Skin epidermis (tissue), 12 donors: ENCODE data around the gene CTIF.
A peak's percentile ranks its signal among the peaks of the same experiment; 100 is the strongest.

Experiments
- H3K27ac ChIP-seq, 21 experiments: fragments of 200-600 bp; sonication (generic) in 11 of 21; one replicate each; pipeline ENCODE4 v1.5.0; 2020; ENCODE audit warnings: mild to moderate bottlenecking in 3 of 21, inconsistent platforms in 2 of 21, moderate library complexity in 2 of 21
- H3K4me3 ChIP-seq, 7 experiments: fragments of 200-600 bp; sonication (generic) in 2 of 7; one replicate each; pipeline ENCODE4 v1.5.0; 2020; ENCODE audit warnings: inconsistent platforms in 2 of 7, mild to moderate bottlenecking in 2 of 7, moderate library complexity in 1 of 7

The CTIF gene

DNA sequence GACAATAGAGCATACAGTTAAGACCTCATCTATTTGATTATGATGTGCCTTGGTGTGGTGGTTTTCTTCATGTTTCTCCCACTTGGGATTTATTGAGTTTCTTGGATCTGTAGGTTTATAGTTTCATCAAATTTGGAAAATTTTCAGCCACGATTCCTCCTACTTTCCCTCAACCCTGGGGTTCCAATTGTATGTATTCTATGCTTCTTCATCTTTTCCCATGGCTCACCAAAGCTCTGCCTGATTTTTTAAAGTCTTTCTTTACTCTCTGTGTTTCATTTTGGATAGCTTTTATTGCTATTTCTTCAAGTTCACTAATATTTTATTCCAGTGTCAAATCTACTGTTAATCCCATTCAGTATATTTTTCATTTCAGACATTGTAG is 132.7 kb downstream of the CTIF start:
- Histone ChIP-seq H3K4me3 (no peak overlapping the region), H3K27ac (no peak overlapping the region)

DNA sequence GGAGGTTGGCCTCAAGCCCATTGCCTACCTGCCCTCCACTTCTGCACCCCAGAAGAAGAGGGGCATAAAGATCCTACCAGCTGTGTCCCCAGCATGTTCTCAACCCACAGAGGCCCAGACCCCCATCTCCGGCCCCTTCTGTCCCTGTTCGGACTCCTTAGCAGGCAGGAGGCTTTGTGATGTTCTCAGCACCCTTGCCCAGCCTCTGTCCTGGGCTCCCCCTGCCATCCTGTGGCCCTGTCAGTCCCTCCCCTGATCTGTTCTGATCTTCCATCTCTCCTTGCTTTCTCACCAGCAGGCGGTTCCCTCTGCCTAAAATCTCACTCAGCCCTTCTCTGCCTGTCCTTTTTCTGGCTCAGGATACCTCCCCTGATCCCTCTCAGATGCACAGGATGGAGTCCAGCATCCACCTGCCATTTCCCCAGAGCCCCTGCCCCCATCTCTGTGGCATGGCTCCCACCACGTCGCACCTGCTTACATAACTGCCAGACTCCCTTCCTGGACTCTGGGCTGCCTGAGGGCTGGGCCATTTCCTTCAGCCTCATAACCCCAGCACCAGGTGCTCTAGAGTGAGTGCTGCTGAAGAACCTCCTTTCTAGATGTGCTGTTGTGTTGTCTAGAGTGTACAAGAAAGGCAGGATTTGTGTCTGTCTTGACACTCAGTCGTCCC is 134.0 kb downstream of the CTIF start:
- H3K27ac ChIP-seq: no peak overlapping the region

DNA sequence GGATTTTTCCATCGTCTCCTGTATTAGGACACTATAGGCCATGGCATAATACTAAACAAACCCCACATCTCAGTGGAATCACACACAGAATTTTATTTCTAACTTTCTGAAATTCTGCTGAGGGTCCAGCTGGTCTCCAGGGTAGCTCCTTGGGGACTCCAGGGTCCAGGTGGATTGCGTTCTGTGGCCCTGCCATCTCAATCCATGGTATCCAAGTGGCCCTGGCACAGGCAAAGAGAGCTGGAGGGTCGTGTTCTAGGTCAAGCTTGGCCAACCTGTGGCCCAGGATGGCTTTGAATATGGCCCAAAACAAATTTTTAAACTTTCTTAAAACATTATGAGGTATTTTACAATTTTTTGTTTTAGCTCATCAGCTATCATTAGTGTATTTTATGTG is 134.6 kb downstream of the CTIF start:
- H3K27ac ChIP-seq: no peak overlapping the region

More for the DNA sequence above, 134.0 kb downstream of the CTIF start:
- no peak overlapping the region for H3K4me3 ChIP-seq

DNA sequence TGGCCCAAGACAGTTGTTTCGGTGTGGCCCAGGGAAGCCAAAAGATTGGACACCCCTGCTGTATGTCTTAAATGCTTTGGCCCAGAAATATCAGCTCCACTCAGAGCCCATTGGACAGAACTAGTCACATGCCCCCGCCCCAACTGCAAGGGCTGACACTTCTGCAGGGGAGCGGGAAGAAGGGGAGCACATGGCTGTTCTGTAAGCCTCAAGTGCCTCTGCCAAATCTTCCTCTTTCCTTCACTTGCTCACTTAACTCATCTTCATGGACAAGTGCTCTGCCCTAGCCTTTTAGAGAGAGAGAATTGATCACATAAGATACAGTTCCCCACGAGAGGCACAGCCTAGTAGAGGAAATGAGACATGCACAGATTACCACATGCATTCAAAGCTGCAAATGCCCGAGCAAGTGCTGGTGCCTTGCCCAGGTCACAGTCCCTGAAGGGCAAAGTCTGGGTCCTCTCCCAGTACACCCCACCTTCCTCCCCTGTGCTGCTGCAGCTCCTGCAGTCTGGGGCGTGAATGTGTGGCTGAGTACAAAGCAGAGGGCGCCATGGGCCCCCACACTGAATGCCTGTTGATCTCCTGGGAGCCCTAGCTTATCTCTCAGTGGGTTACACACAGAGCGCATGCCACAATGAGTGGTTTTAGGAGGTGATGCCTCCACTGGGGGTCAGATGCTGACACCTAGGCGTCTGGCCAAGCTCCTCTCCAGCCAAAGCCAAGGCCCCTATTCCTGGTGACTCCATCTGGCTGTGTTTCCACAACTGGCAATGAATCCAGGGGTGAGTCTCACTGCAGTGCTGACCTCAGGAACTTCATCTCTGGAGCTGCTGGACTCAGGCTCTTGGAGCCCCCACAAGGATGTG is 135.3 kb downstream of the CTIF start:
- Histone ChIP-seq H3K27ac (no peak overlapping the region), H3K4me3 (no peak overlapping the region)

More for the DNA sequence above, 134.6 kb downstream of the CTIF start:
- H3K4me3 ChIP-seq: no peak overlapping the region

GRCh38 chr18:48674758-48675351 is 136.0 kb downstream of the CTIF start:
- Histone ChIP-seq H3K27ac (no peak overlapping the region), H3K4me3 (no peak overlapping the region)

DNA sequence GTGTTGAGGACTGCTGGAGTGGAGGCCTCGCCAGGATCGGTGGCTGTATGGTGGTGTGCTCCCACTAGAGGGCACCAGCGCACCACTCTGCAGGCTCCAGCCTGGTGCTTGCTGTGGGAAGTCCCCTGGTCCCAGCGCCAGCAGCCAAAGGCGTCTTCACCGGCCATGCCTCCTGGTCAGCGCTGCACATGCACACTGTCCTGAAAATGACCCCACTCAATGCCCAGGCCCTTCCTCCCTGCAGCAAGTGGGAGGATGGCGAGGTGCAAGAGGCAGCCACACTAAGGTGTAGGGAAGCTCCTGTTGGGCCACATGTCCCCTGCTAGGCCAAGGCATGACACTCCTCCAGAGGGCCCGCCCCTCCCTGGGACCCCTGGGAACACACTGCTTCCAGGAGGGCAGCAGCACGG is 136.5 kb downstream of the CTIF start:
- no peak overlapping the region for H3K4me3 ChIP-seq
- no peak overlapping the region for H3K27ac ChIP-seq

DNA sequence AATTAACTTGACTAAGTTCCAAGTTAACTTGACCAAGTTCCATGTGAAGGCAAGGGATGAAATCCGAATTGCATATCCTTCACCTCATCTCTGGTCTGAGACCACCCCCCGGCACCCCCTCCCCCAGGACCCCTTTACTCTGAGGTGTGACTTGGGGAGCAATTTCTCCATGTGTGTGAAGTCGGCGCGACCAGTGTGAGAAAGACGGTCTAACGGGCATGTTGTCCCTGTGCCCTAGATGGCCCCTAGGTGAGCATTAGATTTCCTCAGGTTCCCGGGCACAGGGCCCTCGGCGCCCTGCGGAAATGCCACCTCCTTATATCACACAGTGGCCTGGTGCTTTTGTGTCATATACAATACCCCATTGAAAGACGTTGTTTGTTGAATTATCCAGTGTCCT is 137.1 kb downstream of the CTIF start:
- no peak overlapping the region for H3K4me3 ChIP-seq
- H3K27ac ChIP-seq: no peak overlapping the region

- Histone ChIP-seq H3K27ac (peak overlapping the region in 1 of 21 experiments; percentile 18), H3K4me3 (no peak overlapping the region)
Observed at GRCh38 chr18:48676346-48676745, 137.5 kb downstream of the CTIF start.

DNA sequence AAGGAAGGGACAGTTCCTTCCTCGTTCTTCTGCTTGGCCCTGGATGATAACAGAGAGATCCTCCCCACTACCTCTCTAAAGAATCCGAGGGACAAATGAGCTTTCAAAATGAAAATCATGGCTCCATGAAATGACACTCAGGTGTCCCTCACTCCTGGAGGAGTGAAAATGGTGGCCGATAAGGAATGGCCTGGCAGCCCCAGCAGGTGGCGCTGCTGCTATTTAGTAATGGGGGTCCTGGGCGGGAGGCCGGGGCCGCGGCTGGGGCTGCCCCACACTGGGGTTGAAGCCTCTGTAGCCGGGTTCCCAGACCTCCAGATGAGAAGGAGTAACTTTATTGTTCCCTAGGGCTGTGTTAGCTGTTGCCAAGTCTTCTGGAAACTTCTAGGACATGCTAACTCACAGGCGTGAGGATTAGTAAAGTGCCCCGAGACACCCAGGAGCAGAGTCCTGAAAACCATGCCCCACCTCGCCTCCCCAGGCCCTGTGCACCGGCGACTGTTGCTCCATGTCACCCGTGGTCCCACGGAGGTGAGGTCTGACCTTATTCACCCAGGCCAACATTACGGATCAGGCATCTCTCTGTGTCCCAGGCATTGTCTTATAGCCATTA is 138.0 kb downstream of the CTIF start:
- no peak overlapping the region for H3K27ac ChIP-seq
- no peak overlapping the region for H3K4me3 ChIP-seq

DNA sequence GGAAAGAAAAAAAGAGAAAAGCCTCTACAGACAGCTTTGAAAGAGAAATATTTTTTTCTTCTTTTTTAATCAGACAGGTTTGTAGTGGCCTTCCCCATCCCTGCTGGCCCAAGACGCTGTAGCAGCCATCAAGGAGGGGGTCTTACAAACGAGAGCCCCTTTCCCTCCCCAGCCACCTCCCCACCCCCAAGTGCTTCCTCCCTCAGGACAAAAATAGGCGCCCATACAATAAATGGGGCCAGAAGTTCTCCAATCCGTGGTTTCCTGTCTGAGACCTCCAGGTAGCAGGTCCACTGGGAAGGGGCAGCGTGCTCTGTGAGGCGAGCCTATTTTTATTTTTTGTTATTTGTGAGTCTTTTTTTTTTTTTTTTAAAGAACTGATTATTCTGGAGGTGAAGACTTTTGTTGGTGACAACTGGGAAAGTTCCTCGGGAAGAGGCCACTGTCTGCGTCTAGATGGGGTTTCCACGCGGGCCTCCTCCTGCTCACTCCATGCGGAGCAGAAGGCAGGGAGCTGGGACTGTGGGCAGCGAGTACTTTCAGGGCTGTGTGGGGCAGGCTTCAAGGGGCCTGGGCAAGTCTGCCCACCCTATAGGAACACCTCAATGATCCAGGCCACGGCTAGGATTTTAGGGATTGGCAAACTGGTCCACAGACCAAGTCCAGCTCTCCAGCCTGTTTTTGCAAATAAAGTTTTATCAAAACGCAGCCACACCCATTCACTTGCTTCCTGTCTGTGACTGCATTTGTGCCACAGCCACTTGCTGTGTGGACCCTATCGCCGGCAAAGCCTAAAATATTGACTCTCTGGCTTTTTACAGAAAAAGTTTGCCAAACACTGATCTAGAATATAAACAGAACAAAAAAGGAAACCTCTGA is 139.6 kb downstream of the CTIF start:
- H3K27ac ChIP-seq: peak overlapping the region in 1 of 21 experiments; percentile 0

GRCh38 chr18:48679236-48679635 is 140.4 kb downstream of the CTIF start:
- Histone ChIP-seq H3K27ac (peak overlapping the region in 2 of 21 experiments; percentile 3 to 21), H3K4me3 (no peak overlapping the region)

More for the DNA sequence above, 139.6 kb downstream of the CTIF start:
- no peak overlapping the region for H3K4me3 ChIP-seq

DNA sequence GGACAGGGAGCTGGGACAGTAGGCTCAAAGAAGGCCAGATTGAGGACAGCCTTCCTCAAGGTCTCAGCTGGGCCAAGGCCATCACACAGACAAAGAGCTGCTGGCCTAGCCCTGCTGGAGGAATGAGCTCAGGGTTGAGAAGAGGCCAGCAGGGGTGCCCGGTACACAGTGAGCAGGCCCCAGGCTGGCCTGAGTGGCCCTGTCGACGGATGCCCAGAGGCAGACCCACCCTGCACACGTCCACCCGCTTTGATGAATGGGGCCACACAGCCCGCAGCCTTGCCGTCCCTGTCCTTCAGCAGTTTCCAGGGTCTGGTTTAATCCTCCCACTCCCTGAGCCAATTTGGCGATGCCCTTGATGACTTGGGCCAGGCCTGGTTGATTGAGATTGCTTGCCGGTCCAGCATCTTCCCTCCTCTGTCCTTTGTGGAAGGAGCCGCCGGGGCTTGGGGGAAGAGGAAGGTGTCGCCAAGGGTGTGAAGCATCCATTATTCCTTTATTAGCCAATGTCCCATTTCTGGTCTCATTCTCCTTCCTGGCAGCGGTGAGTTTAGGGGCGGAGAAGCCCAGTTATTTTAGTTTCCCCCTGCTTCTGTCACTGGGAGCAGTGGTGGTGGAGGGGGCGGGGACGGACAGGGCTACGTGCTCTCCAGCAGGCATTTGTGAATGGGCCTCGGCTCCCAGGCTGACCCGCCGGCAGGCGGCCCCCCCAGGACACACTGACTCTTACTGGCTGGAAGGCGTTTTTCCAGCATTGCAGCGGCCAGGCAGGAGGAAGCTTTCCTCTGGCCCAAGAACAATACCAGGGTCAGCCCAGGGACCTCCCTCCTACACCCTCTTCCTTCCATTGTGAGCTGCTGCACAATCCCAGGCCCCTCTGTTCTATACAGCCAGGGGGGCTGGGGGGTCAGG is 141.8 kb downstream of the CTIF start:
- Histone ChIP-seq H3K4me3 (no peak overlapping the region), H3K27ac (peak overlapping the region in 5 of 21 experiments; percentile 9 to 60 (median 41))

GRCh38 chr18:48682768-48683167 is 143.9 kb downstream of the CTIF start:
- H3K4me3 ChIP-seq: no peak overlapping the region

DNA sequence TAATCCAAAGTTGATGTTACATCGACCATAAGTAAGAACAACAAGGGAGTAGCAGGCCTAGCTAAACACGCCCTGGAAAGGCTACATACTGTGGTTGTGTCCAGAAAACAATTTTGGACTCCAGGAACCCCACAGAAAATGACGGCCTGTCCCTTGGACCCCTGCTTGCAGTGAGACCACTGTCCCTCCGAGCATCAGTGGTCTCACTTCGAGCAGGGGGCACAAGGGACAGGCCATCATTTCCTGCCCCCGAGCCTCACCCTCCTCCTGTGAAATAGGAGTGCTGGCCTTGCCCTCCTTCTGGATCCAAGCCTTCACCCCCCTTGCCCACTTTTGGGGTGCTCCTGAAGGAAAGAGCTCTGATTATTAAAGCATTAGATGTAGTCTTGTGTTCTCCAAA is 144.4 kb downstream of the CTIF start:
- Histone ChIP-seq H3K27ac (no peak overlapping the region), H3K4me3 (no peak overlapping the region)

More at GRCh38 chr18:48682768-48683167, 143.9 kb downstream of the CTIF start:
- H3K27ac ChIP-seq: no peak overlapping the region

DNA sequence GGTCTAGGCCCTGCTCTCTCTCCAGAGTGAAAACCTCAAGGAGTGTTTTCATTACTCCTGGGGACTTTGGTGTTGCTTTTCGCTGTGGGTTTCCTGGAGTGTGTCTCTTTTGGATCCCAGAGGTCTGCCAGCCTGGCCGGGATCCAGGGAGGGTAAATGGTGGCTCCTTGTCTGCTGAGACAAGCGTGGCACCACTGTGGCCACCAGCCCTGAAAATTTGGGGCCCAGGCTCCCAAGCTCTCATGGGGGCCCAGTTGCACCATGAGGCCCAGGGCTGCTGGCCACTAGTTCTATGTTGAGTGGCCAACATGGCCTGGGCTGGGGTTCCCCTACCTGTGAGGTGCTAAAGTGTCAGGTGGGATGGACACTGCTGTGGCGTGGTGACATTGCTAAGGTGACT is 144.8 kb downstream of the CTIF start:
- no peak overlapping the region for H3K27ac ChIP-seq

DNA sequence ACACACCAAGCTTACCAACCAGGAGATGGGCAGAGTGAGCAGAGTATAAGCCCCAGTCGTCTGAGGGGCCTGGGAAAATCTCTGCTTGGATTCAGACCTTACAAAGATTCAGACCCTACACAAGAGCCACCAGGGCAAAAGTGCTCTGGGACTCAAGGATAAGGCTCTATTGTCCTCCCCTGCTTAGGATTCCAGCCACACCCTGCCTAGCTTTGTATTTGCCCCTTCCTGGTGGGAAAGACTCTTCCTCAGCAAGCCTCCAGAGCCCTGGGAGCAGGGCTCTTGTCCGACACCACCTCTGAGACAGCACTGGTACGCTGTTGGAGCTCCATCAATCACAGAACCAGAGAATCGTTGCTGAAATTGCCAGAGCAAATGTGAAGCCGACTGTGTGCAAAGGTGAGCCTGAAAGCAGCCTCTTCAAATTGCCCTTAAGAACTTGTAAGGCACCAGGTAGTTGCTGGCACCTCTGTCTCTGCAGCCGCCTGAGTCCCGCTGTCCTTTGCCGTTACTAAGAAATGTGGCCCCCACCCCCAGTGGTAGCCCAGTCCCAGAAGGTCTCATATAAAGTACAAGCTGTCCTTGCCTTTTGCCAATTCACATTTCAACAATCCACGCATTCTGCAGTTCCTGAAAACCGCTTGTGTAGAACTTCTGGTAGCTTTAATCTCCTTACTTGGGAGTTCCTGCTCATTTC is 148.7 kb downstream of the CTIF start:
- H3K4me3 ChIP-seq: no peak overlapping the region
- H3K27ac ChIP-seq: no peak overlapping the region

More for the DNA sequence above, 144.8 kb downstream of the CTIF start:
- H3K4me3 ChIP-seq: no peak overlapping the region

- H3K27ac ChIP-seq: no peak overlapping the region
Observed at GRCh38 chr18:48688961-48689360, 150.1 kb downstream of the CTIF start.

GRCh38 chr18:48689548-48689947 is 150.7 kb downstream of the CTIF start:
- no peak overlapping the region for H3K4me3 ChIP-seq
- H3K27ac ChIP-seq: no peak overlapping the region

More at GRCh38 chr18:48688961-48689360, 150.1 kb downstream of the CTIF start:
- H3K4me3 ChIP-seq: no peak overlapping the region
